ENCODE results near the gene MARVELD1. TPM values are rescaled to one million over a fixed set of nuclear protein-coding genes. Genes with fewer than 3 reads are reported as not detected.

Gene MARVELD1
- total RNA-seq, 4 donors from 2014 or later: 16.7 to 23.0 (median 21.3) TPM

- no peak for TF ChIP-seq CTCF (IDR thresholded peaks at IDR 0.05)
- DNase-seq (ENCODE audit: low spot score) (no peak), ATAC-seq (ENCODE audit: low FRiP score) (peak; percentile 3)
Measured at GRCh38 chr10:97736403-97736901, 22.9 kb downstream of the MARVELD1 start.

GRCh38 chr10:97736902-97737769, 23.6 kb downstream of the MARVELD1 start, which contains the start of gene ZFYVE27:
Gene ZFYVE27, plus strand, starts transcription at chr10:97737128. Its CDS starts 1,350 bp downstream, at chr10:97738478.
- DNase-seq (ENCODE audit: low spot score) (peak; percentile 84), ATAC-seq (ENCODE audit: low FRiP score) (peak; percentile 95)
- no peak for TF ChIP-seq CTCF (IDR thresholded peaks at IDR 0.05)

- TF ChIP-seq CTCF (IDR thresholded peaks at IDR 0.05): no peak
- ATAC-seq (ENCODE audit: low FRiP score) (no peak), DNase-seq (ENCODE audit: low spot score) (no peak)
Measured at GRCh38 chr10:97737770-97738265, 24.3 kb downstream of the MARVELD1 start.

- no peak for DNase-seq (ENCODE audit: low spot score)
- no peak for ATAC-seq (ENCODE audit: low FRiP score)
- no peak for TF ChIP-seq CTCF (IDR thresholded peaks at IDR 0.05)
Measured at GRCh38 chr10:97738616-97739015, 25.1 kb downstream of the MARVELD1 start.

- no peak for TF ChIP-seq CTCF (IDR thresholded peaks at IDR 0.05)
- ATAC-seq (ENCODE audit: low FRiP score) (no peak), DNase-seq (ENCODE audit: low spot score) (no peak)
Measured at GRCh38 chr10:97740613-97741012, 27.1 kb downstream of the MARVELD1 start.

- ATAC-seq (ENCODE audit: low FRiP score): peak; percentile 44
- TF ChIP-seq CTCF (IDR thresholded peaks at IDR 0.05): no peak
- DNase-seq (ENCODE audit: low spot score): no peak
Measured at GRCh38 chr10:97743169-97743943, 29.8 kb downstream of the MARVELD1 start.

Measured in omental fat pad (tissue), 4 donors.